A549 (cell line): Measurements from ENCODE around the gene HNRNPAB. TPM values are rescaled to one million over a fixed set of nuclear protein-coding genes. Genes with fewer than 3 reads are reported as not detected.

Experiments
- ATAC-seq, 2 experiments: fragments of 200-7000 bp in 1 of 2; fragments of >200 bp in 1 of 2; cut with Nextera tagmentation in 1 of 2; cut with Tn5 transposase in 1 of 2; 3 replicates each; pipeline versions ENCODE4 v1.8.0 to v1.9.1; 2018 to 2020; ENCODE audit warnings: mild to moderate bottlenecking in 1 of 2, moderate library complexity in 1 of 2
- CTCF ChIA-PET: fragments of 300-600 bp; sonication (Branson Sonifier 250); formaldehyde crosslinking; extraction: SDS; loops from one replicate; lab custom pipeline; 2021; ENCODE audit warnings: antibody characterized with exemption, inconsistent platforms; lab: Yijun Ruan, JAX
- POLR2A ChIA-PET: fragments of 350-600 bp; formaldehyde crosslinking; extraction: SDS; loops from one replicate; lab custom pipeline; 2021; ENCODE audit warnings: antibody characterized with exemption, inconsistent platforms; lab: Yijun Ruan, JAX
- DNase-seq, 2 experiments: peaks; one replicate each; pipeline versions ENCODE4 v3.0.0 to v3.0.0-alpha.2; 2011 to 2016; ENCODE audit warnings: low read depth in 1 of 2, low spot score in 1 of 2
- FAIRE-seq: peaks from 2 replicates; lab custom pipeline; 2011; peaks lifted over from hg19 to GRCh38; lab: Jason Lieb, UNC
- H3K27ac ChIP-seq, 2 experiments: fragments of >200 bp; sonication (Bioruptor Twin); formaldehyde crosslinking; 3 replicates each; pipeline ENCODE4 v1.5.1; 2016 to 2017
- H3K4me1 ChIP-seq: fragments of >200 bp; sonication (Bioruptor Twin); formaldehyde crosslinking; 3 replicates; pipeline ENCODE4 v1.6.1; 2016
- H3K4me2 ChIP-seq: fragments of >200 bp; sonication (Bioruptor Twin); formaldehyde crosslinking; 3 replicates; pipeline ENCODE4 v1.6.1; 2016
- H3K4me3 ChIP-seq: fragments of >200 bp; sonication (Bioruptor Twin); formaldehyde crosslinking; 3 replicates; pipeline ENCODE4 v1.5.1; 2016
- H3K9me3 ChIP-seq: fragments of >200 bp; sonication (Bioruptor Twin); formaldehyde crosslinking; 3 replicates; pipeline ENCODE4 v1.6.1; 2016
- ATOH8 ChIP-seq: fragments of 250-450 bp; sonication (Bioruptor Pico); IDR thresholded peaks from 2 replicates; pipeline ENCODE4 v1.5.0; 2020; ENCODE audit warnings: low read depth, mild to moderate bottlenecking, moderate library complexity
- BCL3 ChIP-seq: fragments of >200 bp; sonication (Bioruptor Twin); formaldehyde crosslinking; IDR thresholded peaks from 3 replicates; pipeline ENCODE4 v1.6.1; 2016
- CHD2 ChIP-seq: fragments of 150-350 bp; IDR thresholded peaks from 2 replicates; pipeline ENCODE4 v1.6.1; 2014; ENCODE audit warnings: low read length; ENCODE audit not compliant: partially characterized antibody
- CHD4 ChIP-seq: fragments of 200-600 bp; sonication (generic); IDR thresholded peaks from 2 replicates; pipeline ENCODE4 v1.6.1; 2016; ENCODE audit warnings: antibody characterized with exemption, mild to moderate bottlenecking, borderline replicate concordance
- E2F6 ChIP-seq: IDR thresholded peaks from 2 replicates; pipeline ENCODE4 v1.6.1; 2012; ENCODE audit warnings: low read depth, borderline replicate concordance
- EHF ChIP-seq: fragments of 250-450 bp; sonication (Bioruptor Pico); IDR thresholded peaks from 2 replicates; pipeline ENCODE4 v1.5.0; 2020; ENCODE audit warnings: mild to moderate bottlenecking
- EP300 ChIP-seq, 2 experiments: fragments of >200 bp; sonication (Bioruptor Twin); formaldehyde crosslinking; IDR thresholded peaks; 2 replicates in 1 of 2; 3 replicates in 1 of 2; pipeline ENCODE4 v1.6.1; 2016 to 2017
- ESRRA ChIP-seq: fragments of 150-350 bp; IDR thresholded peaks from 2 replicates; pipeline ENCODE4 v1.6.1; 2014; ENCODE audit warnings: mild to moderate bottlenecking, low read length, borderline replicate concordance
- GATA3 ChIP-seq: IDR thresholded peaks from 2 replicates; pipeline ENCODE4 v1.6.1; 2012; ENCODE audit warnings: borderline replicate concordance
- HEYL ChIP-seq: fragments of 250-450 bp; sonication (Bioruptor Pico); IDR thresholded peaks from 2 replicates; pipeline ENCODE4 v1.8.0; 2021; ENCODE audit warnings: mild to moderate bottlenecking, moderate library complexity
- HOXA7 ChIP-seq: fragments of 250-450 bp; sonication (Bioruptor Pico); IDR thresholded peaks from 2 replicates; pipeline ENCODE4 v1.5.0; 2020; ENCODE audit warnings: mild to moderate bottlenecking, moderate library complexity
- HOXB13 ChIP-seq: fragments of 250-450 bp; sonication (Bioruptor Pico); IDR thresholded peaks from 2 replicates; pipeline ENCODE4 v1.5.0; 2020; ENCODE audit warnings: low read depth, mild to moderate bottlenecking, moderate library complexity
- JUNB ChIP-seq: fragments of >200 bp; sonication (Bioruptor Twin); formaldehyde crosslinking; IDR thresholded peaks from 2 replicates; pipeline ENCODE4 v1.6.1; 2016
- MAX ChIP-seq: IDR thresholded peaks from 2 replicates; pipeline ENCODE4 v1.6.1; 2012
- NPAS2 ChIP-seq: fragments of 250-450 bp; sonication (Bioruptor Pico); IDR thresholded peaks from 2 replicates; pipeline ENCODE4 v1.8.0; 2022; ENCODE audit warnings: mild to moderate bottlenecking, moderate library complexity, borderline replicate concordance
- PBX3 ChIP-seq: IDR thresholded peaks from 2 replicates; pipeline ENCODE4 v1.6.1; 2012
- POLR2A ChIP-seq: IDR thresholded peaks from 2 replicates; pipeline ENCODE4 v1.6.1; 2012; ENCODE audit warnings: mild to moderate bottlenecking, low read length
- RNF2 ChIP-seq: fragments of 200-600 bp; sonication (generic); IDR thresholded peaks from 2 replicates; pipeline ENCODE4 v1.6.1; 2016; ENCODE audit warnings: low read depth, mild to moderate bottlenecking, antibody characterized with exemption, moderate library complexity, borderline replicate concordance
- SMC3 ChIP-seq: fragments of >200 bp; sonication (Bioruptor Twin); formaldehyde crosslinking; IDR thresholded peaks from 3 replicates; pipeline ENCODE4 v1.6.1; 2018; ENCODE audit warnings: inconsistent platforms
- TP53 ChIP-seq: fragments of 250-450 bp; sonication (Bioruptor Pico); IDR thresholded peaks from 2 replicates; pipeline ENCODE4 v1.5.0; 2021; ENCODE audit warnings: mild to moderate bottlenecking, moderate library complexity
- USF2 ChIP-seq: fragments of 450-650 bp; IDR thresholded peaks from 2 replicates; pipeline ENCODE4 v1.6.1; 2014; ENCODE audit warnings: antibody characterized with exemption
- ZC3H11A ChIP-seq: fragments of 450-650 bp; IDR thresholded peaks from 2 replicates; pipeline ENCODE4 v1.6.1; 2014; ENCODE audit warnings: antibody characterized with exemption, mild to moderate bottlenecking
- ZSCAN20 ChIP-seq: fragments of 250-450 bp; sonication (Bioruptor Pico); IDR thresholded peaks from 2 replicates; pipeline ENCODE4 v1.8.0; 2022; ENCODE audit warnings: mild to moderate bottlenecking, moderate library complexity
- WGBS: methylation state at CpG from one replicate; pipeline ENCODE4 v1.1.6; 2017; ENCODE audit errors: missing lambda C conversion rate; 5-methylcytosine and 5-hydroxymethylcytosine counted together
- polyA plus RNA-seq, 4 experiments: library from polyadenylated mRNA; depleted of rRNA in 3 of 4; stranded (reverse); fragments of >200 nt; fragmentation: RNase III in 1 of 4; extraction: RNeasy Plus Mini Kit Qiagen cat#74134 plus additional on column Dnase treatment in 1 of 4; gene quantifications; 2 replicates in 3 of 4; 3 replicates in 1 of 4; pipeline ENCODE4 v1.2.3, GENCODE V29; 2011 to 2017

Gene HNRNPAB
- polyA plus RNA-seq, 2 of the 4 experiments (the other 2 are of a cell fraction), result 200 to 352 TPM

GRCh38 chr5:178240766-178241165, 36.4 kb downstream of the HNRNPAB start (continued):
- TF ChIP-seq JUNB, result no peak
- no peak for TF ChIP-seq SMC3
- no peak for TF ChIP-seq PBX3
- TF ChIP-seq GATA3, result no peak
- TF ChIP-seq EP300 (IDR thresholded peaks at IDR 0.05), result no peak
- TF ChIP-seq CHD2, result no peak

GRCh38 chr5:178241231-178241663, 36.9 kb downstream of the HNRNPAB start:
- Histone ChIP-seq H3K27ac (no peak overlapping the region), H3K4me2 (no peak overlapping the region), H3K4me3 (no peak overlapping the region), H3K9me3 (no peaks in the 10 kb centered on the region), H3K4me1 (no peaks in the 10 kb centered on the region)
- POLR2A ChIA-PET, result no interaction called here
- WGBS, result 74% methylated on average over 8 of the region's 8 CpGs
- FAIRE-seq (no peak), DNase-seq (no peak), ATAC-seq (no peak)
- TF ChIP-seq ZSCAN20 (CRISPR knock-in tag) (no peak), TP53 (CRISPR knock-in tag) (no peak), JUNB (no peak), HOXB13 (no peak)
- CTCF ChIA-PET, result interaction anchor here (0.6 to 1.2 kb wide), 2 partner anchors 10 to 58 kb away, joined by 3 read pairs; no protein-coding TSS in a partner anchor

- no peak for FAIRE-seq
- H3K27ac ChIP-seq, result no peak overlapping the region
- no peaks in the 10 kb centered on the region for H3K9me3 ChIP-seq
- ATAC-seq, result no peak
- no peak overlapping the region for H3K4me3 ChIP-seq
- no peak for DNase-seq
- WGBS, result 69% methylated on average over 15 of the region's 15 CpGs
- no peak overlapping the region for H3K4me2 ChIP-seq
- TF ChIP-seq EHF (CRISPR knock-in tag), result no peak
- TF ChIP-seq POLR2A, result no peak
- TF ChIP-seq HEYL (CRISPR knock-in tag), result no peak
- no peak for TF ChIP-seq NPAS2 (CRISPR knock-in tag)
- TF ChIP-seq E2F6, result no peak
- no peak for TF ChIP-seq ESRRA
- TF ChIP-seq ZC3H11A, result no peak
- no peak for TF ChIP-seq EP300 (IDR thresholded peaks at IDR 0.05)
- no peak for TF ChIP-seq MAX
- no peak for TF ChIP-seq BCL3
- no peak for TF ChIP-seq ATOH8 (CRISPR knock-in tag)
- no peak for TF ChIP-seq CHD4
- TF ChIP-seq HOXA7 (CRISPR knock-in tag), result no peak
- TF ChIP-seq RNF2, result no peak
- TF ChIP-seq USF2, result no peak
- ChIA-PET POLR2A (no interaction called here), CTCF (interaction anchor here (0.6 to 1.2 kb wide), 2 partner anchors 11 to 58 kb away, joined by 3 read pairs; no protein-coding TSS in a partner anchor)
- H3K4me1 ChIP-seq, result no peaks in the 10 kb centered on the region
Measured at GRCh38 chr5:178241688-178242231, 37.4 kb downstream of the HNRNPAB start.
